ENCODE data around the gene GABRR1.

Gene GABRR1

GRCh38 chr6:89215391-89215790 lies 1.8 kb downstream of the GABRR1 start:
- no peak for DNase-seq (ENCODE audit: low read depth in 2 of 2)

- no peak for DNase-seq (ENCODE audit: low read depth in 2 of 2)
Measured at GRCh38 chr6:89214197-89214596, 3.0 kb downstream of the GABRR1 start.

- no peak for DNase-seq (ENCODE audit: low read depth in 2 of 2)
Measured at GRCh38 chr6:89212472-89212871, 4.7 kb downstream of the GABRR1 start.

GRCh38 chr6:89209457-89209856 lies 7.7 kb downstream of the GABRR1 start:
- DNase-seq (ENCODE audit: low read depth in 2 of 2), result no peak

GRCh38 chr6:89208551-89208950 lies 8.6 kb downstream of the GABRR1 start:
- no peak for DNase-seq (ENCODE audit: low read depth in 2 of 2)

GRCh38 chr6:89205819-89206218 lies 11.3 kb downstream of the GABRR1 start:
- no peak for DNase-seq (ENCODE audit: low read depth in 2 of 2)

- no peak for DNase-seq (ENCODE audit: low read depth in 2 of 2)
Measured at GRCh38 chr6:89204096-89204495, 13.1 kb downstream of the GABRR1 start.

GRCh38 chr6:89200706-89201215 lies 16.4 kb downstream of the GABRR1 start:
- DNase-seq (ENCODE audit: low read depth in 2 of 2), result no peak

GRCh38 chr6:89199579-89199978 lies 17.6 kb downstream of the GABRR1 start:
- no peak for DNase-seq (ENCODE audit: low read depth in 2 of 2)

GRCh38 chr6:89198235-89198634 lies 18.9 kb downstream of the GABRR1 start:
- DNase-seq (ENCODE audit: low read depth in 2 of 2), result no peak

GRCh38 chr6:89197141-89197540 lies 20.0 kb downstream of the GABRR1 start:
- no peak for DNase-seq (ENCODE audit: low read depth in 2 of 2)

- no peak for DNase-seq (ENCODE audit: low read depth in 2 of 2)
Measured at GRCh38 chr6:89194559-89194958, 22.6 kb downstream of the GABRR1 start.

- no peak for DNase-seq (ENCODE audit: low read depth in 2 of 2)
Measured at GRCh38 chr6:89190741-89191140, 26.4 kb downstream of the GABRR1 start.

GRCh38 chr6:89187504-89187903 lies 29.7 kb downstream of the GABRR1 start:
- no peak for DNase-seq (ENCODE audit: low read depth in 2 of 2)

- no peak for DNase-seq (ENCODE audit: low read depth in 2 of 2)
Measured at GRCh38 chr6:89186762-89187161, 30.4 kb downstream of the GABRR1 start.

- DNase-seq (ENCODE audit: low read depth in 2 of 2), result no peak
Measured at GRCh38 chr6:89184344-89184743, 32.8 kb downstream of the GABRR1 start.

- DNase-seq (ENCODE audit: low read depth in 2 of 2), result no peak
Measured at GRCh38 chr6:89183294-89183693, 33.9 kb downstream of the GABRR1 start.

- no peak for DNase-seq (ENCODE audit: low read depth in 2 of 2)
Measured at GRCh38 chr6:89180971-89181370, 36.2 kb downstream of the GABRR1 start.

GRCh38 chr6:89180112-89180511 lies 37.0 kb downstream of the GABRR1 start:
- no peak for DNase-seq (ENCODE audit: low read depth in 2 of 2)

- no peak for DNase-seq (ENCODE audit: low read depth in 2 of 2)
Measured at GRCh38 chr6:89173634-89174033, 43.5 kb downstream of the GABRR1 start.

GRCh38 chr6:89172131-89172530 lies 45.0 kb downstream of the GABRR1 start:
- no peak for DNase-seq (ENCODE audit: low read depth in 2 of 2)

- no peak for DNase-seq (ENCODE audit: low read depth in 2 of 2)
Measured at GRCh38 chr6:89162047-89162371, 55.1 kb downstream of the GABRR1 start.

- no peak for DNase-seq (ENCODE audit: low read depth in 2 of 2)
Measured at GRCh38 chr6:89161326-89162046, 55.7 kb downstream of the GABRR1 start.

Data from stimulated activated CD8-positive, alpha-beta memory T cell treated with anti-CD3 and anti-CD28 coated beads, Interleukin-15, amount 100 ng/mL, for 4 hours (primary cell).